Heart left ventricle (tissue), 13 donors: ENCODE results near the gene ZNF430.

Source experiments
- POLR2A ChIP-seq, 2 donors: fragments of 450-650 bp; IDR thresholded peaks; one replicate each; pipeline ENCODE4 v1.6.1; 2017; ENCODE audit warnings: antibody characterized with exemption in 2 of 2, mild to moderate bottlenecking in 2 of 2, moderate library complexity in 2 of 2
- TF ChIP-seq, protein P1 (sequence below), 12 donors: fragments of 200-600 bp; sonication (generic) in 4 of 12; IDR thresholded peaks; one replicate each; pipeline versions ENCODE4 v1.5.0 to v1.8.0; 2018 to 2022; ENCODE audit warnings: antibody characterized with exemption in 12 of 12, mild to moderate bottlenecking in 5 of 12
- donor health status: ischemic (EF 13 %, LVEDD 7.1; RV severe dilation, severe dysfunction).
- donor health status: DM: no; HTN: yes; CAD: no.
- donor health status: DM: no; HTN: no; CAD: no.
- donor health status: ischemic (EF 25% LVEDD 6.9; RV normal size, moderate dysfunction).
- donor health status: ischemic (EF 25% LVEDD 5.7; RV mildly dilated, moderate dysfunction).
- donor health status: ischemic (EF 35%, LVEDD 5.7; RV mildly dilated, moderate dysfunction).
- donor health status: nonischemic (EF 11% LVEDD 7.7; RV severe dilation, severe dysfunction).
- donor health status: DM: yes; HTN: yes; CAD: no.
- donor health status: PGD.
- donor health status: ischemic (EF 29% LVEDD 5.4; RV normal size, mild dysfunction).
- donor health status: nonischemic (EF 23%, LVEDD 6.1; RV moderate dilation, normal function).

DNA sequence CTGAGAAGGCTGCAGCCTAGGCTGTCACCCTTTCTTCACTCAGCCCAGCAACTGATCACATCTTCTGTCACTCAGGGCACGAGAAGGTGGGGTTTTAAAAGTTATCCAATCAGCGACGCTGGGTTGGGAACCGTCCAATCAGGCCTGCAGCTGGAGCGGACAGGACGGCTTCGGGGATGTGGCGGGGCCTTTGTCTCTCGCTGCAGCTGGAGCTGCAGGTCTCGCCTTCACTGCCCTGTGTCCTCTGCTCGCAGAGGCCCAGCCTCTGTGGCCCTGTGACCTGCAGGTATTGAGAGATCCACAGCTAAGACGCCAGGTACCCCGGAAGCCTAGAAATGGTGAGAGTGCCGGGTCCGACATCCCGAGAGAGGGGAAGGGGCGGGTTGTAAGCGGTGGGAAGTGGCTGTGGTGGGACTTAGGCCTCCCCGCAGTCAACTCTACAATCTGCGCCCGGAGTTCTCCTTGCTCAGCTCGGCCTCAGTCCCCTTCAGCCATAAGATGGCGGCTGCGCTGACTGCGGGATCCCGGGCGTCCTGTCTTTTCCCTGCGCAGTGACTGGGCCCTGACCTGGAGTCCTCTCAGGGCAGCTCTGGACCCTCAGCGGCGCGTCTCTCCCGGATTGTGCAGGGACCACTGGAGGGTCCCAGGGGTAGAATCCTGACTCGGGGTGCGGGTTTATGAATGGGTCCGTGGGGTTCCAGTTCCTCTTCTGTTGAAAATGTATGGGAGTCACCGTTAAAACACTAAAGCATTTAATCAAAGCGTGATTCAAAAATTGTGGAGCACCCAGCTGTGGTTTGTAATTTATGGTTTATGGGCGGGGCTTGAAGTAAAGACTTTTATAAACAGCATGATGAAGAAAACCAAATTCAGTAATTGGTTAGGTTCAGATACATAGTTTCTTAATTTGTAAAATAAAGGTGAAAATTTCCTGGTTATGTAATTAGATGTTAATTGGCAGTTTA, 61.8 kb downstream of the ZNF430 start, which contains the start of gene ZNF714:
- TF ChIP-seq, protein P1, sequence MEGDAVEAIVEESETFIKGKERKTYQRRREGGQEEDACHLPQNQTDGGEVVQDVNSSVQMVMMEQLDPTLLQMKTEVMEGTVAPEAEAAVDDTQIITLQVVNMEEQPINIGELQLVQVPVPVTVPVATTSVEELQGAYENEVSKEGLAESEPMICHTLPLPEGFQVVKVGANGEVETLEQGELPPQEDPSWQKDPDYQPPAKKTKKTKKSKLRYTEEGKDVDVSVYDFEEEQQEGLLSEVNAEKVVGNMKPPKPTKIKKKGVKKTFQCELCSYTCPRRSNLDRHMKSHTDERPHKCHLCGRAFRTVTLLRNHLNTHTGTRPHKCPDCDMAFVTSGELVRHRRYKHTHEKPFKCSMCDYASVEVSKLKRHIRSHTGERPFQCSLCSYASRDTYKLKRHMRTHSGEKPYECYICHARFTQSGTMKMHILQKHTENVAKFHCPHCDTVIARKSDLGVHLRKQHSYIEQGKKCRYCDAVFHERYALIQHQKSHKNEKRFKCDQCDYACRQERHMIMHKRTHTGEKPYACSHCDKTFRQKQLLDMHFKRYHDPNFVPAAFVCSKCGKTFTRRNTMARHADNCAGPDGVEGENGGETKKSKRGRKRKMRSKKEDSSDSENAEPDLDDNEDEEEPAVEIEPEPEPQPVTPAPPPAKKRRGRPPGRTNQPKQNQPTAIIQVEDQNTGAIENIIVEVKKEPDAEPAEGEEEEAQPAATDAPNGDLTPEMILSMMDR (IDR thresholded peaks at IDR 0.05) = no peak
- TF ChIP-seq POLR2A (IDR thresholded peaks at IDR 0.05) = no peak
